NCI-H1092 treated with DMSO at 0.1 percent for 48 hours (cell line): ENCODE results near the gene DKKL1.

Source experiments
- DNase-seq: peaks from one replicate; lab custom pipeline; 2025; lab: John Stamatoyannopoulos, UW

DKKL1 gene

DNA sequence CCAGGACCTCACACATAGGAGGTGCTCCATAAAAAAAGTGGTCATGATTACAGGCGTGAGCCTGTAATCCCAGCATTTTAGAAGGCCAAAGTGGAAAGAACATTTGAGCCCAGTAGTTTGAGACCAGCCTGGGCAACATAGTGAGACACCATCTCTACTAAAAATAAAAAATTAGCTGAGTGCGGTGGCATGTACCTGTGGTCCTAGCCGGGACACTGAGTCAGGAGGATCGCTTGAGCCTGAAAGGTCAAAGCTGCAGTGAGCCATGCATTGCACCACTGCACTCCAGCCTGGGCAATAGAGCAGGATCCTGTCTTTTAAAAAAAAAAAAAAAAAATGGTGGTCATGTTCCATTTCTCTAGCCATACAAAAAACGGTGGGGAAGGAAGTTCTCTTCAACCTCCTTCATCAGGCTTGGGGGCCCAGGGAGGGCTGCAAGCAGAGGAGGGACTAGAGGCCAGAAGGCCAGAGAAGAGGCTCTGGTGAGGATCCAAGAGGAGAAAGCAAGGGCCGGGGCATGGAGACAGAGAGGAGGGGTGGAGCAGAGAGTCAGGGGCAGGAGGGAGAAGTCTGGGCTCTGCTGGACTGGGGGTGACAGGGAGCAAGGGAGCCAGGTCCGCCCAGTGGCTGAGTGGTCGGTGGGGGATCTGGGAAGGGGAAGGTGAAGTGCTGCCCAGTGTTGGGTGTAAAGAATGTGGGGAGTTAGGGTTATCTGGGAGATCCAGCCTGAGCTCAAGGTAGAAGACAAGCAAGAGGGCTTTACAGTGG lies 33.2 kb downstream of the DKKL1 start:
- no peak for DNase-seq

- DNase-seq, result no peak
Measured at GRCh38 chr19:49398001-49398615, 34.4 kb downstream of the DKKL1 start.

- no peak for DNase-seq
Measured at GRCh38 chr19:49398931-49399330, 35.3 kb downstream of the DKKL1 start.

DNA sequence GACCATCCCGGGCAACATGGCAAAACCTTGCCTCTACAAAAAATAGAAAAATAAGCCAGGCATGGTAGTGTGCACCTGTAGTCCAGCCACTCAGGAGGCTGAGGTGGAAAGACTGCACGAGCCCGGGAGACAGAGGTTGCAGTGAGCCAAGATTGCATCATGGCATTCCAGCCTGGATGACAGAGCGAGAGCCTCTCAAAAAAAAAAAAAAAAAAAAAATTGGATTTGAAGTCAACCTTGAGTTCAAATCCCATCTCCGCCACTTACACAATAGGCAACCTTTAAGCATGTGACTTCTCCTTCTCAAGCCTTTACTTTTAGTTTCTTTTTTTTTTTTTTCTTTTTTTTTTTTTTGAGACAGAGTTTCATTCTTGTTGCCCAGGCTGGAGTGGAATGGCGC lies 36.4 kb downstream of the DKKL1 start:
- no peak for DNase-seq

- peak; percentile 74 for DNase-seq
Measured at GRCh38 chr19:49403404-49404187, 39.9 kb downstream of the DKKL1 start.

DNA sequence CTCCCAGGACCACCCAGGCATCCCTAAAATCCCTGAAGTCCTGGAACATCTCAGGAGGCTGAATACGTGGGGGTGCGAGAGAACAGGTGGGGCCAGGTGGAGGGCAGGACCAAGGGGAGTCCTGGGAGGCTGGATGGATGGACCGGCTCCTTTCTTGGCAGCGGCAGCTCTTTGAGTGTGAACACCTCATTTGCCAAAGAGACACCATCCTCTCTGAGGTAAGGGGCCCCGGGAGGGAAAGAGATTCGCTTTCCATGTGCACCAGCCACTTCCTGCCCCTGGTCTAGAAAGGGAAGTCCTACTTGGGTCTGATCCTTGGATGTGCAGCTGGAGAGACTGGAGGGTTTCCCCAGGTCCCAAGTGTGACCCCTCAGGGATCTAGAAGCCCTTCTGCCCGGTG lies 43.4 kb downstream of the DKKL1 start:
- no peak for DNase-seq

- DNase-seq, result no peak
Measured at GRCh38 chr19:49407482-49408015, 43.9 kb downstream of the DKKL1 start.

DNA sequence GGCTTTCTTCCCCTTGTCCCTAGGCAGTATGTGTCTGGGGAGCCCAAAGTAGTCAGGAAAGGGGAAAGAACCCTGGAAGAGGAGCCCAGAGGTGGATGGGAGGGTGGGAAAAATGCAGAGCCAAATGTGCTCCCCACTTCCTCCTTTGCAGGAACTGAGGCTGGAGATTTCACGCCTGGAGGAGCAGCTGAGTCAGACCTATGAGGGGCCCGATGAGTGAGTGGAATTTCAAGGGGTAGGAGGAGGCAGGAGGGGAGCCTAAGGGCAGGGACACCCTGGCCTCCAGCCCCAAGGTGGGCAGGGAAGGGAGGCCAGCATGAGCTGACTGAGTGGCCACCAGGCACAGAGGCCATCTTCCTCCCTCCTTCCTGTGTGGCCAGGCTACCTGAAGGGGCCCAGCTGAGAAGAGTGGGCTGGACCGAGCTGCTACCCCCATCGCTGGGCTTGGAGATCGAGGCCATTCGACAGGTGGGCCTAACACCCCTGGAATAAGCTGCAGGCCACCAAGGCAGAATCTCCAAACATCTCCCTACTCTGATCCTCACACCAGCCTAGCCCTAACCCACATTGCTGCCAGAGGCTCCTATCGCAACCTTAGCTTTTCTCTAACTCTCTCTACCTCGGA lies 45.3 kb downstream of the DKKL1 start:
- no peak for DNase-seq

DNA sequence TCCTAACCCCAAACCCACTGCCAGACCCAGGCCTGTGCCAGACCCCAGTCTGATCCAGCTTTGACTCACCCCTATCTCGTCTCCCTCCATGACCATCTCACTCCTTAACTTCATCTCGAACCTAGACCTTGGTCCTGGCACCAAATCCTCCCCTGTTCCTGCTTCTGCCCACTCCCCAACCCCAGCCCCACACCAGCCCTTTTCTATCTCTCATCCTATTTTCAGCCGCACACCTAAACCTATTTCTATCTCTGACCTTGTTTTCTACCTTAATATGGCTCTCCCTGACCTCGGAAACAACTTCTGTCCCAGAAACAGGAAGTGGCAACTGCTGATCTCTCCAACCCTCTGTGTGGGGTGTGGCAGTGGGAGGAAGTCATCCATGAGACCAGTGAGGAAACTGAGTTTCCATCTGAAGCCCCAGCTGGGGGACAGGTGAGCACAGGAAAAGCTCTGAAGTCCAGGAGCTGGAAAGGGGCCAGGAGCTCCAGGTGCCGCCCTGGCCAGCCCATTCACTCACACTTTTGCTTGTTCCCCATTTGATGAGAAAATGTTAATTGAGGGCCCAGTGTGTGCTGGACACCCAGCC lies 45.9 kb downstream of the DKKL1 start:
- DNase-seq, result no peak

- DNase-seq, result no peak
Measured at GRCh38 chr19:49411681-49412326, 48.1 kb downstream of the DKKL1 start.

DNA sequence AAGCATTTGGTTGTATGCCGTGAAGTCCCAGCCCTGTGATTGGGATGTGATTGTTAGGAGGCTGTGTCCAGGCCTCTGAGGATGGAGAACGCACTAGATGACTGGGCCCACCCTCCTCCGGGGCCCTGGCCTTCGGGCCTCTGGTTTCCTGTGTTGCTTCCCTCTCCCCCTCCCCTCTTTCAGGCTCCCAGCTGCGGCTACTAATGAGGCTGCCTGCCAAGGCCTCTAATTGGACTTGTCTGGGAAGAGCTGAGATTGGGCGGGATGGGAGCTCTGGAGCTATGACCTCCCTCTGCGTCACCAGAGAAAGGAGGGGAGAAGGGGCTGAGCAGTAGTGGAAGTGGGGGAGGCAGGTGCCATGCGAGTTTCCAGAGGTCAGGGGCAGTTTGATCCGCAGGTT lies 49.7 kb downstream of the DKKL1 start:
- no peak for DNase-seq

- DNase-seq, result no peak
Measured at GRCh38 chr19:49414256-49414655, 50.6 kb downstream of the DKKL1 start.

DNA sequence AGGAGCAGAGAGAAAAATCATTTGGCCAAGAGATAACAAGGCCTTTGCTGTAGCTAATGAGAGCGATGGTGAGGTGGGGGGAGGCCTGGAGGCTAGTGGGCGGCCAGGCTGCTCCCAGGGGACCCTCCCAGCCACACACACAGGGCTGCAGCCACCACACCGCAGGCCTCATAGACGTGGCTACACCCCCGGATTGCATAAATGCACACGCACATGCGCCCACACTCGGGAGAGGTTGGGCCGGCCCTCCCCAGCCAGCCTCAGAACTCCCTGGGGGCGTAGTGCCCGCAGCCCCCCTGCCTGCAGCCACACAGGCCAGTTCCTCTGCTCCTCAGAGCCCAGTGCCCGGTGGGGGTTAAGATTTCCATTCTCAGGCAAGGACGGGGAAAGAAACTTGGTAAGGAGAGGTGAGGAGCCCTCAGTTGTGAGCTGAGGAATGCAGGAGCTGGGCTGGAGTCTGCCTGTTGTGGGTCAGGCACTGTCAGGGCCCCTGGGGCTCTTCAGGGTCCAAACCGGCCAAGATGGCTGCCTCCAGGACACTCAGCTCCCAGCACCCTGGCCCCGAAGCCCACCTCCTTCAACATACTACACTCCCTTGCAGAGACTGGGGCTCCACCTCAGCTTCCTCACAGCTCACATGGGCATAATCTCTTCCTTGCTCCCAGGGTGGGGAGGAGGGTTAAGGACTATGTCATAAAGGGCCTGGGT lies 51.6 kb downstream of the DKKL1 start:
- no peak for DNase-seq

DNA sequence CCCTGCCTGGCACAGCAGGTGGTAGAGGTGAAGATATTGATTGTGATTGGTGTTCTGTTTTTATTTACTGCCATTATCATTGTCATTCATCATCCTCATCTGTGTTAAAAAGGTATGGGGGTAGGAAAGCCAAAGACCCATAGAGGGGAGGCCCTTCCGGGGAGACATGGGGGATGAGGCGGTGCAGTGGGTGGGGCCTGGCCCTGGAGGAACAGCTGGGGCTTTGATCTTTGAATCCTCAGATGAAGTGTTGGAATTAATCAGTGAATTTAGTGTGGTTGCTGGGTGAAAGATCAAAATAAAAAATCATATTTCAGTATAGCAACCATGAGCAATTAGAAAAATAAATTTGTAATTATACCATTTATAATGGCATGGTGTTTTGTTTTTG lies 52.1 kb downstream of the DKKL1 start:
- DNase-seq, result no peak

DNA sequence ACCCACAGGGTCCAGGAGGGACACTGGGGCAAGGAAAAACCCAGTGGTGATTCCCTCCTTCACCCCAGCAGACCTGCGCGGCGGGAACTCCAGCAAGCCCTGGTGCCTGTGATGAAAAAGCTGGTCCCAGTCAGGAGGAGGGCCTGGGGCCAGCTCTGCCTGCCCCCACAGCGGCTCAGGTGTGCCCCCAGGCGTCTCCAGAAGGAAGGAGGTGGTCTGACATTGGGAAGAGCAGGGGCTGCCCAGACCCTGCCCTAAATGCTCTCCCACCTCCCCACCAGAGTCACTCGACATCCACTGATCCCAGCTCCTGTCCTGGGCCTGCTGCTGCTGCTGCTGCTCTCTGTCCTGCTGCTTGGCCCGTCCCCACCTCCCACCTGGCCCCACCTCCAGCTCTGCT lies 53.4 kb downstream of the DKKL1 start:
- no peak for DNase-seq

DNA sequence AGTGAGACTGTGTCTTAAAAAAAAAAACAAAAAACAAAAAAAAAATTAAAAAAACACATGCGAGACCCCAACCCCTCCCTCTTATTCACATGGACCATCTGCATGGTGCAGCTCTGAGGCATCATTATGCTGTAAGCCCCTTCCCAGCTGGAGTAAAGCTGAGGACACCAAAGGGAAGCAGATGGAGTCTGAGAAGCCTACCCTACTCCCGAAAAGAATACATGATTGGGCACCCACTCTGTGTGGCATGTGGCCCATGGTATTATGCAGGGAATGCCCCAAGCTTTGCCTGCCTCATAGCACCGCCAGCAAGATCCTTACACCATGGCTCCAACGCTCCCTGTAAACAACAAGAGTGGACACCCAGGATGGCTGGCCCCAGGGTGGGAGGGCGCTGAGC lies 54.8 kb downstream of the DKKL1 start:
- no peak for DNase-seq

DNA sequence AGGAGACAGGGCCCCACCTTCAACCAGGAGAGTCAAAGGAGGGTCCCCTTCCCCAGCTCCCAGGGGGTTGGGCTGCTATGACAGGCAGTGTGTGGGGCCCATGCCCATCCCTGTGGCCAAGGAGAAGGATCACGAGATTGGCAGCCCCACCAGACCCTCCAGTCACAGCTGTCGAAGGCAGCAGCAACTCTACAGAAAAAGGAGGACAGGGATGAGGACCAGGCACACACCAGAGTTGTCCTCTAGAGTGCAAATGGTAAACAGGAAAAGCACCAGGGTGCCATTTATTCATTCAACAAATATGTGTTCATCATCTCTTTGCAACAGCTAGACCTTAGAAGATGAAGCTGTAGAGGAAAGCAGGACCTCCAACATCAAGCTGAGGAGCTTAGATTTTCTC lies 55.5 kb downstream of the DKKL1 start:
- no peak for DNase-seq

DNA sequence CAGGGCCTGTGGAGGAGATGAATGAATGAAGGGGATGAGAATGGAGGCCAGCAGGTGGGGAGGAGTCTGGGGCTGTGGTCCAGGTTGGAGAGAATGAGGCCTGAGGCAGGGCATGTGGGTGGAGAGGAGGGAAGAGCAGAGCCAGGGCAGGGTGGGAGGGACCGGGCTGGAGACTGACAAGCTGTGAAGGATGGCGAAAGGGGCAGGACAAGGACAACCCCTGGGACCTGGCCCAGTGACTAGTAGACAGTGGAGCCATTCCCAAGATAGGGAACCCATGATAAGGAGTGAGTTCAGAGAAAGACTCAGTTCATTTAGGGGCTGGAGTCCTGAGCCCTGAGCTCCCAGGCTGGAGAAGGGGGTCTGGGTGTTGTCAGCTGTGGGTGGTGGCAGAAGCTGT lies 56.5 kb downstream of the DKKL1 start:
- DNase-seq, result no peak

DNA sequence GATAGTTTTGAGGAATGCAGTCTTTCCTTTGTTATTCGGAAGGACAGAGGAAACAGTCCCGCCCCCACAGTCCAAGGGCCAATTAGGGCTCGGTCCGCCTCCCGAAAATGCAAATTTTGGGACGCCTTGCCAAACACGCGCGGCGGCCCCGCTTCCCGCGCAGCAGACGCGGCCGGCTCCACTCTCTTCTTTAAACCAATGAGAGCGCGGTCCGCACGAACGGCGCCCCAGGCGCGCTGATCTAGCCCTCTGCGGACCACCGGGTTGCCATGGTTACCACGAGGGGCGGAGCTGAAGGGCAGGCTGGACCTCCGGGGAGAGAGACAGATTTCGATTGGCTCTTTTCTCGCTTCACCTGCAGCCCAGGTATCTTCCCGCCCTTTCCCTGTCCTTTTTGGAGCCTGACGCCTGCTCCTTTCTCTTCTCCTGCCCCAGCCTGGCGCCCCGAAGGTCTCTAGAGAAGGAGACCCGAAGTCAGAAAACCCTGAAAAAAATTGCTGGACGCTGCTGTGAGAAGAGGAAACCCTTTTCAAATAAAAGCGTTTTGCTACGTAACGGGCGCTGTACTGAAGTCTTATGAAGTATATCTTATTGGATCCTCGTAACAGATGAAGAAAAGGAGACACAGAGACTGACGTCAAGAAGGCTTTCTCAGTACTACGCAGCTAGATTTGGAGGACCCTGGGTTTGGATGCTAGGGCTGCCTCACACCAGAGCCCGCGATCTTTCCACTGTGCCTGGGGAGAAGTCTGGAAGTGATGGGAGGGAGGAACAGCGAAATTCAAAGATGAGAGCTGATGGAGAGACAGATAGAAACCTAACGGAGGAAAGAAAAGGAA lies 57.6 kb downstream of the DKKL1 start:
- peak; percentile 60 for DNase-seq

- DNase-seq, result no peak
Measured at GRCh38 chr19:49421878-49422202, 58.2 kb downstream of the DKKL1 start.
